SK-N-SH (cell line): ENCODE results near the gene SLC12A7. TPM values are rescaled to one million over a fixed set of nuclear protein-coding genes. Genes with fewer than 3 reads are reported as not detected.

Source experiments
- CTCF ChIA-PET: fragments of 300-600, 350-600 bp; formaldehyde crosslinking; extraction: SDS; loops from one replicate; lab custom pipeline; 2021; lab: Yijun Ruan, JAX
- POLR2A ChIA-PET: fragments of 350-600 bp; sonication (Branson Sonifier 250); formaldehyde crosslinking; extraction: SDS; loops from one replicate; lab custom pipeline; 2020; ENCODE audit warnings: antibody characterized with exemption, inconsistent platforms; lab: Yijun Ruan, JAX
- DNase-seq: peaks from one replicate; pipeline ENCODE4 v3.0.0; 2012
- H2AFZ ChIP-seq: fragments of 200-600 bp; sonication (generic); 2 replicates; pipeline ENCODE4 v1.8.1; 2016; ENCODE audit warnings: antibody characterized with exemption, mild to moderate bottlenecking, low read depth
- H3F3A ChIP-seq: fragments of 200-600 bp; sonication (generic); replicated peaks from 2 replicates; pipeline ENCODE3; 2016; ENCODE audit warnings: antibody characterized with exemption, mild to moderate bottlenecking; ENCODE audit not compliant: insufficient read depth
- H3K27ac ChIP-seq, 2 experiments: fragments of 200-500 bp in 1 of 2; fragments of 200-600 bp in 1 of 2; sonication (Bioruptor generic) in 1 of 2; sonication (generic), shearing (Covaris generic) in 1 of 2; 2 replicates each; pipeline versions ENCODE4 v1.5.1 to v1.6.1; 2014 to 2016; ENCODE audit warnings: low read depth in 2 of 2, inconsistent platforms in 1 of 2, low read length in 1 of 2, mild to moderate bottlenecking in 1 of 2, mixed read lengths in 1 of 2
- H3K27me3 ChIP-seq: fragments of 200-600 bp; sonication (generic), shearing (Covaris generic); 2 replicates; pipeline ENCODE4 v1.6.1; 2016; ENCODE audit warnings: mixed run types; ENCODE audit not compliant: insufficient read depth
- H3K36me3 ChIP-seq, 2 experiments: fragments of 200-500 bp in 1 of 2; fragments of 200-600 bp in 1 of 2; sonication (Bioruptor generic) in 1 of 2; sonication (generic) in 1 of 2; replicated peaks in 1 of 2; 2 replicates each; pipeline versions ENCODE3 to v1.5.1; 2014 to 2016; ENCODE audit warnings: low read length in 1 of 2, mild to moderate bottlenecking in 1 of 2; ENCODE audit not compliant: insufficient read depth in 2 of 2, control insufficient read depth in 1 of 2
- H3K4me1 ChIP-seq, 2 experiments: fragments of 200-500 bp in 1 of 2; fragments of 200-600 bp in 1 of 2; sonication (Bioruptor generic) in 1 of 2; sonication (generic), shearing (Covaris generic) in 1 of 2; 2 replicates each; pipeline versions ENCODE4 v1.5.1 to v1.6.1; 2014 to 2016; ENCODE audit warnings: low read depth in 1 of 2, low read length in 1 of 2, mixed run types in 1 of 2; ENCODE audit not compliant: insufficient read depth in 2 of 2, control insufficient read depth in 1 of 2
- H3K4me2 ChIP-seq: fragments of 200-600 bp; sonication (generic), shearing (Covaris generic); 2 replicates; pipeline ENCODE4 v1.6.1; 2017; ENCODE audit warnings: mixed run types
- H3K4me3 ChIP-seq, 2 experiments: fragments of 200-500 bp in 1 of 2; fragments of 200-600 bp in 1 of 2; sonication (Bioruptor generic) in 1 of 2; sonication (generic), shearing (Covaris generic) in 1 of 2; 2 replicates each; pipeline versions ENCODE4 v1.5.1 to v1.8.1; 2014 to 2016; ENCODE audit warnings: low read depth in 2 of 2, inconsistent platforms in 1 of 2, low read length in 1 of 2, mild to moderate bottlenecking in 1 of 2, mixed read lengths in 1 of 2, moderate library complexity in 1 of 2
- H3K79me2 ChIP-seq: fragments of 200-600 bp; sonication (generic); 2 replicates; pipeline ENCODE4 v1.8.1; 2017; ENCODE audit warnings: mild to moderate bottlenecking; ENCODE audit not compliant: insufficient read depth
- H3K9ac ChIP-seq: fragments of 200-600 bp; sonication (generic); 2 replicates; pipeline ENCODE4 v1.6.1; 2017; ENCODE audit warnings: mixed run types
- H3K9me2 ChIP-seq: fragments of 200-600 bp; sonication (generic); 2 replicates; pipeline ENCODE4 v1.6.1; 2017; ENCODE audit warnings: mixed run types
- H3K9me3 ChIP-seq: fragments of 200-600 bp; sonication (generic); 2 replicates; pipeline ENCODE4 v1.6.1; 2017; ENCODE audit warnings: mixed run types, mild to moderate bottlenecking, moderate library complexity
- H4K20me1 ChIP-seq: fragments of 200-600 bp; sonication (generic); 2 replicates; pipeline ENCODE4 v1.6.1; 2017; ENCODE audit warnings: mild to moderate bottlenecking, mixed run types; ENCODE audit not compliant: insufficient read depth
- CHD2 ChIP-seq: fragments of 150-350 bp; IDR thresholded peaks from 2 replicates; pipeline ENCODE4 v1.6.1; 2018; ENCODE audit warnings: low read length; ENCODE audit not compliant: partially characterized antibody
- ELF1 ChIP-seq: IDR thresholded peaks from 2 replicates; pipeline ENCODE4 v1.4.0; 2012
- NFIC ChIP-seq: IDR thresholded peaks from 2 replicates; pipeline ENCODE4 v1.4.0; 2012; ENCODE audit warnings: borderline replicate concordance
- NRF1 ChIP-seq: IDR thresholded peaks from 2 replicates; pipeline ENCODE4 v1.6.1; 2012; ENCODE audit warnings: low read depth, mild to moderate bottlenecking, low read length
- RFX5 ChIP-seq: IDR thresholded peaks from 2 replicates; pipeline ENCODE4 v1.6.1; 2012; ENCODE audit warnings: mild to moderate bottlenecking, improper control_type of control experiment, low read length
- SIN3A ChIP-seq: IDR thresholded peaks from 2 replicates; pipeline ENCODE4 v1.6.1; 2012; ENCODE audit warnings: low read depth, mild to moderate bottlenecking, low read length, moderate library complexity, borderline replicate concordance
- TAF1 ChIP-seq: IDR thresholded peaks from 2 replicates; pipeline ENCODE4 v1.6.1; 2012; ENCODE audit warnings: low read depth, mild to moderate bottlenecking, low read length, moderate library complexity, borderline replicate concordance
- TEAD4 ChIP-seq: IDR thresholded peaks from 2 replicates; pipeline ENCODE4 v1.4.0; 2012; ENCODE audit warnings: mild to moderate bottlenecking, borderline replicate concordance; ENCODE audit not compliant: insufficient read depth
- YY1 ChIP-seq: IDR thresholded peaks from 2 replicates; pipeline ENCODE4 v1.4.0; 2012; ENCODE audit warnings: low read depth, mild to moderate bottlenecking
- WGBS: methylation state at CpG from one replicate; pipeline ENCODE4 v1.1.6; 2017; ENCODE audit warnings: low lambda C conversion rate; 5-methylcytosine and 5-hydroxymethylcytosine counted together
- polyA plus RNA-seq, 3 experiments: library from polyadenylated mRNA; depleted of rRNA; stranded (reverse); fragments of >200 nt; gene quantifications; 2 replicates each; pipeline ENCODE4 v1.2.3, GENCODE V29; 2012
- TF ChIP-seq, protein P1 (sequence below): IDR thresholded peaks from 2 replicates; pipeline ENCODE4 v1.4.0; 2012; ENCODE audit warnings: low read depth, borderline replicate concordance
- TF ChIP-seq, protein P2 (sequence below): fragments of 150-350 bp; IDR thresholded peaks from 2 replicates; pipeline ENCODE4 v1.6.1; 2016; ENCODE audit warnings: mild to moderate bottlenecking, low read depth, low read length
- TF ChIP-seq, protein P3 (sequence below): IDR thresholded peaks from 2 replicates; pipeline ENCODE4 v1.6.1; 2012; ENCODE audit warnings: mild to moderate bottlenecking, low read depth, low read length, moderate library complexity

The SLC12A7 gene
- polyA plus RNA-seq, 1 of the 3 experiments (the other 2 are of a cell fraction), result 2.6 TPM

DNA sequence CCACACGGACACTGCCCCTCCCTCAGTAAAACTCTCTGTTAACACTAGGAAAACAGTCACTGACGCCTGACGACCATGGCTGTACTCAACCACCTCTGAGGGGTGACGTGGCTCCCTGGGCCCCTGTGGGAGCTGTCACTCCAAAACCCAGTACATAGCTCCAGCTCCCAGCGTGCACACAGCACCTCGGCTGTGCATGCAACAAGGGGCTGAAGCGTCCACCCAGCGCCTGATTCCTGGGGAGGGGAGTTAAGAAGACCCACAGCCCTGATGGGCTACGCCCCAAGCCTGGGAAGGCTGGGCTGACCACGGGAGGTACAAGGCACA lies 36.3 kb downstream of the SLC12A7 start (continued):
- TF ChIP-seq, protein P1, sequence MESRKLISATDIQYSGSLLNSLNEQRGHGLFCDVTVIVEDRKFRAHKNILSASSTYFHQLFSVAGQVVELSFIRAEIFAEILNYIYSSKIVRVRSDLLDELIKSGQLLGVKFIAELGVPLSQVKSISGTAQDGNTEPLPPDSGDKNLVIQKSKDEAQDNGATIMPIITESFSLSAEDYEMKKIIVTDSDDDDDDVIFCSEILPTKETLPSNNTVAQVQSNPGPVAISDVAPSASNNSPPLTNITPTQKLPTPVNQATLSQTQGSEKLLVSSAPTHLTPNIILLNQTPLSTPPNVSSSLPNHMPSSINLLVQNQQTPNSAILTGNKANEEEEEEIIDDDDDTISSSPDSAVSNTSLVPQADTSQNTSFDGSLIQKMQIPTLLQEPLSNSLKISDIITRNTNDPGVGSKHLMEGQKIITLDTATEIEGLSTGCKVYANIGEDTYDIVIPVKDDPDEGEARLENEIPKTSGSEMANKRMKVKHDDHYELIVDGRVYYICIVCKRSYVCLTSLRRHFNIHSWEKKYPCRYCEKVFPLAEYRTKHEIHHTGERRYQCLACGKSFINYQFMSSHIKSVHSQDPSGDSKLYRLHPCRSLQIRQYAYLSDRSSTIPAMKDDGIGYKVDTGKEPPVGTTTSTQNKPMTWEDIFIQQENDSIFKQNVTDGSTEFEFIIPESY, result no peak
- TF ChIP-seq NFIC, result no peak

DNA sequence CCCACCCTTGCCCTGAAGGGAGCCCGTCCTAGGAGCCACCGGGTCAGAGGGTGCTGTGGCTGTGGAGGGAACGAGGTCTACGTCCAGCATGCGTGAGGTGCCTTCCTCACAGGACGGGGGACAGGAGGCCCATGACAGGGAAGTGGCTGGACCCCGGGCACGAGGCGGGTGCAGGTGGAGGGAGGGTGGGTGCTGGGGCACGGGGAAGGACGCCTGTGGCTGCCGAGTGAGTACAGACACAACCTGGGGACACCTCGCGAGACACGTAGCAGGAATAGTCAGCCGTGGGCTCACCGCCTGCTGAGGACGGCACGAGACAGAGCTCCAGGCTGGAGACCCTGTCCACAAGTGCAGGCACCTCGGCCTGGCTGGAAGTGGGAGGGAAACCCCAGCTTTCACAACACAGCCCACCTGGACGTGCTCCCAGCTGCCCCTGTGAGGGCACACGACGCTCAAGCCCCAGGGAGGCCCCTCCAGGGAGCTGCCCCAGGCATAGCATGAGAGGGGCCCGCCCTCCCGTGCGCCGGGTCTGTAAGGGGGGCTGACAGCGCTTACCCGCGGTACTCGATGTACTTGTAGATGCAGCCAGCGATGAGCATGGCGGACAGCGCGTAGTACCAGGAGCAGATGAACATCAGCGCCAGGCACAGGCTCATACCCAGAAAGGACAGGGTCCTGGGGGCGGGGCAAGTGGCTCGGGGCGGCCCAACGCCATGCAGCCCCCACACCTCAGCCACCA lies 36.9 kb downstream of the SLC12A7 start:
- no peaks in the 10 kb centered on the region for H3K36me3 ChIP-seq
- no peaks in the 10 kb centered on the region for H4K20me1 ChIP-seq
- H3K9me2 ChIP-seq, result no peaks in the 10 kb centered on the region
- no peak overlapping the region for H3K27ac ChIP-seq
- no peak for DNase-seq
- H3K27me3 ChIP-seq, result no peaks in the 10 kb centered on the region
- no peaks in the 10 kb centered on the region for H3F3A ChIP-seq
- no peak overlapping the region for H2AFZ ChIP-seq
- H3K4me1 ChIP-seq, result no peaks in the 10 kb centered on the region
- ChIA-PET POLR2A (no interaction called here), CTCF (interaction anchor here (1.0 kb wide), 1 partner anchor 9 kb away, joined by 4 read pairs; no protein-coding TSS in a partner anchor)
- H3K79me2 ChIP-seq, result no peaks in the 10 kb centered on the region
- no peak overlapping the region for H3K4me3 ChIP-seq
- no peak overlapping the region for H3K9ac ChIP-seq
- H3K4me2 ChIP-seq, result no peak overlapping the region
- no peaks in the 10 kb centered on the region for H3K9me3 ChIP-seq
- WGBS, result 79% methylated on average over 20 of the region's 40 CpGs
- TF ChIP-seq, protein P2, sequence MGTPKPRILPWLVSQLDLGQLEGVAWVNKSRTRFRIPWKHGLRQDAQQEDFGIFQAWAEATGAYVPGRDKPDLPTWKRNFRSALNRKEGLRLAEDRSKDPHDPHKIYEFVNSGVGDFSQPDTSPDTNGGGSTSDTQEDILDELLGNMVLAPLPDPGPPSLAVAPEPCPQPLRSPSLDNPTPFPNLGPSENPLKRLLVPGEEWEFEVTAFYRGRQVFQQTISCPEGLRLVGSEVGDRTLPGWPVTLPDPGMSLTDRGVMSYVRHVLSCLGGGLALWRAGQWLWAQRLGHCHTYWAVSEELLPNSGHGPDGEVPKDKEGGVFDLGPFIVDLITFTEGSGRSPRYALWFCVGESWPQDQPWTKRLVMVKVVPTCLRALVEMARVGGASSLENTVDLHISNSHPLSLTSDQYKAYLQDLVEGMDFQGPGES, result no peak
- no peak for TF ChIP-seq YY1
- no peak for TF ChIP-seq ELF1
- TF ChIP-seq, protein P3, sequence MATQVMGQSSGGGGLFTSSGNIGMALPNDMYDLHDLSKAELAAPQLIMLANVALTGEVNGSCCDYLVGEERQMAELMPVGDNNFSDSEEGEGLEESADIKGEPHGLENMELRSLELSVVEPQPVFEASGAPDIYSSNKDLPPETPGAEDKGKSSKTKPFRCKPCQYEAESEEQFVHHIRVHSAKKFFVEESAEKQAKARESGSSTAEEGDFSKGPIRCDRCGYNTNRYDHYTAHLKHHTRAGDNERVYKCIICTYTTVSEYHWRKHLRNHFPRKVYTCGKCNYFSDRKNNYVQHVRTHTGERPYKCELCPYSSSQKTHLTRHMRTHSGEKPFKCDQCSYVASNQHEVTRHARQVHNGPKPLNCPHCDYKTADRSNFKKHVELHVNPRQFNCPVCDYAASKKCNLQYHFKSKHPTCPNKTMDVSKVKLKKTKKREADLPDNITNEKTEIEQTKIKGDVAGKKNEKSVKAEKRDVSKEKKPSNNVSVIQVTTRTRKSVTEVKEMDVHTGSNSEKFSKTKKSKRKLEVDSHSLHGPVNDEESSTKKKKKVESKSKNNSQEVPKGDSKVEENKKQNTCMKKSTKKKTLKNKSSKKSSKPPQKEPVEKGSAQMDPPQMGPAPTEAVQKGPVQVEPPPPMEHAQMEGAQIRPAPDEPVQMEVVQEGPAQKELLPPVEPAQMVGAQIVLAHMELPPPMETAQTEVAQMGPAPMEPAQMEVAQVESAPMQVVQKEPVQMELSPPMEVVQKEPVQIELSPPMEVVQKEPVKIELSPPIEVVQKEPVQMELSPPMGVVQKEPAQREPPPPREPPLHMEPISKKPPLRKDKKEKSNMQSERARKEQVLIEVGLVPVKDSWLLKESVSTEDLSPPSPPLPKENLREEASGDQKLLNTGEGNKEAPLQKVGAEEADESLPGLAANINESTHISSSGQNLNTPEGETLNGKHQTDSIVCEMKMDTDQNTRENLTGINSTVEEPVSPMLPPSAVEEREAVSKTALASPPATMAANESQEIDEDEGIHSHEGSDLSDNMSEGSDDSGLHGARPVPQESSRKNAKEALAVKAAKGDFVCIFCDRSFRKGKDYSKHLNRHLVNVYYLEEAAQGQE, result no peak
- no peak for TF ChIP-seq TAF1
- TF ChIP-seq TEAD4, result no peak
- no peak for TF ChIP-seq NRF1
- TF ChIP-seq NFIC, result no peak
- TF ChIP-seq RFX5, result no peak
- TF ChIP-seq CHD2, result no peak
- TF ChIP-seq SIN3A, result no peak
